Parathyroid adenoma (tissue), 2 donors: Measurements from ENCODE around the gene CWF19L1.

Experiments used
- H2AFZ ChIP-seq: fragments of 300-600 bp; sonication (generic); one replicate; pipeline ENCODE4 v1.7.0; 2017; ENCODE audit warnings: antibody characterized with exemption, mild to moderate bottlenecking
- H3K27ac ChIP-seq: fragments of 300-600 bp; sonication (generic); one replicate; pipeline ENCODE4 v1.7.0; 2017
- H3K27me3 ChIP-seq: fragments of 300-600 bp; sonication (generic); one replicate; pipeline ENCODE4 v1.7.0; 2017; ENCODE audit warnings: low read length; ENCODE audit not compliant: control insufficient read depth, insufficient read depth
- H3K36me3 ChIP-seq: fragments of 300-600 bp; sonication (generic); one replicate; pipeline ENCODE4 v1.7.0; 2017; ENCODE audit warnings: low read length; ENCODE audit not compliant: control insufficient read depth, insufficient read depth
- H3K4me1 ChIP-seq: fragments of 300-600 bp; sonication (generic); one replicate; pipeline ENCODE4 v1.7.0; 2017; ENCODE audit warnings: control low read depth
- H3K4me2 ChIP-seq: fragments of 300-600 bp; sonication (generic); one replicate; pipeline ENCODE4 v1.7.0; 2017; ENCODE audit warnings: low read length
- H3K4me3 ChIP-seq: fragments of 300-600 bp; sonication (generic); one replicate; pipeline ENCODE4 v1.7.0; 2017; ENCODE audit warnings: low read depth, low read length
- H3K79me2 ChIP-seq: fragments of 300-600 bp; sonication (generic); one replicate; pipeline ENCODE4 v1.7.0; 2017; ENCODE audit warnings: control low read depth
- H3K9ac ChIP-seq: fragments of 300-600 bp; sonication (generic); one replicate; pipeline ENCODE4 v1.7.0; 2017; ENCODE audit warnings: mild to moderate bottlenecking
- H3K9me3 ChIP-seq: fragments of 300-600 bp; sonication (generic); one replicate; pipeline ENCODE4 v1.7.0; 2017; ENCODE audit warnings: low read length; ENCODE audit not compliant: control insufficient read depth
- CTCF ChIP-seq: fragments of 300-600 bp; sonication (generic); IDR thresholded peaks from one replicate; pipeline ENCODE4 v1.7.0; 2017; ENCODE audit warnings: antibody characterized with exemption, mild to moderate bottlenecking
- donor health status: primary hyperparathyroidism.

The CWF19L1 gene

GRCh38 chr10:100267239-100268104 is at the start of gene CWF19L1:
CWF19L1 (minus strand) TSS chr10:100267638; CDS start chr10:100267593, 45 bp downstream.
- Histone ChIP-seq H3K27me3 (no peaks in the 10 kb centered on the region), H3K27ac (peak within 1 kb of the TSS; percentile 76), H2AFZ (peak within 1 kb of the TSS; percentile 94), H3K79me2 (peaks cover 23% of the 10 kb centered on the region), H3K4me1 (no peaks in the 10 kb centered on the region), H3K36me3 (no peaks in the 10 kb centered on the region), H3K9me3 (no peaks in the 10 kb centered on the region), H3K4me2 (peak within 1 kb of the TSS; percentile 86), H3K4me3 (peak within 1 kb of the TSS; percentile 97), H3K9ac (peak within 1 kb of the TSS; percentile 34)
- no peak for TF ChIP-seq CTCF

- no peak overlapping the region for H3K27ac ChIP-seq
- no peak overlapping the region for H3K9ac ChIP-seq
- no peak overlapping the region for H3K4me2 ChIP-seq
- H3K4me3 ChIP-seq = no peak overlapping the region
- no peaks in the 10 kb centered on the region for H3K4me1 ChIP-seq
- no peak overlapping the region for H2AFZ ChIP-seq
- H3K36me3 ChIP-seq = no peaks in the 10 kb centered on the region
- no peaks in the 10 kb centered on the region for H3K27me3 ChIP-seq
- H3K9me3 ChIP-seq = no peaks in the 10 kb centered on the region
- TF ChIP-seq CTCF = no peak
- H3K79me2 ChIP-seq = no peaks in the 10 kb centered on the region
Observed at GRCh38 chr10:100315615-100316014, 48.2 kb upstream of the CWF19L1 start.

GRCh38 chr10:100311298-100311697 is 43.9 kb upstream of the CWF19L1 start:
- Histone ChIP-seq H3K36me3 (no peaks in the 10 kb centered on the region), H3K27ac (no peak overlapping the region), H2AFZ (no peak overlapping the region), H3K27me3 (no peaks in the 10 kb centered on the region), H3K4me3 (no peak overlapping the region), H3K4me1 (no peaks in the 10 kb centered on the region), H3K4me2 (no peak overlapping the region), H3K9me3 (no peaks in the 10 kb centered on the region), H3K79me2 (no peaks in the 10 kb centered on the region), H3K9ac (no peak overlapping the region)
- no peak for TF ChIP-seq CTCF

- H3K36me3 ChIP-seq = no peaks in the 10 kb centered on the region
- TF ChIP-seq CTCF = no peak
- H3K4me3 ChIP-seq = no peak overlapping the region
- no peaks in the 10 kb centered on the region for H3K9me3 ChIP-seq
- H2AFZ ChIP-seq = no peak overlapping the region
- no peak overlapping the region for H3K27ac ChIP-seq
- no peak overlapping the region for H3K9ac ChIP-seq
- no peaks in the 10 kb centered on the region for H3K4me1 ChIP-seq
- no peak overlapping the region for H3K4me2 ChIP-seq
- H3K79me2 ChIP-seq = no peaks in the 10 kb centered on the region
- H3K27me3 ChIP-seq = no peaks in the 10 kb centered on the region
Observed at GRCh38 chr10:100307684-100308083, 40.2 kb upstream of the CWF19L1 start.

- no peaks in the 10 kb centered on the region for H3K4me1 ChIP-seq
Observed at GRCh38 chr10:100306861-100307260, 39.4 kb upstream of the CWF19L1 start.

More at GRCh38 chr10:100306861-100307260, 39.4 kb upstream of the CWF19L1 start:
- Histone ChIP-seq H3K79me2 (no peaks in the 10 kb centered on the region), H2AFZ (no peak overlapping the region), H3K27me3 (no peaks in the 10 kb centered on the region), H3K9me3 (no peaks in the 10 kb centered on the region), H3K4me3 (no peak overlapping the region), H3K9ac (no peak overlapping the region), H3K27ac (no peak overlapping the region), H3K36me3 (no peaks in the 10 kb centered on the region), H3K4me2 (no peak overlapping the region)
- TF ChIP-seq CTCF = no peak
